ENCODE results near the gene CAPRIN2.

DNA sequence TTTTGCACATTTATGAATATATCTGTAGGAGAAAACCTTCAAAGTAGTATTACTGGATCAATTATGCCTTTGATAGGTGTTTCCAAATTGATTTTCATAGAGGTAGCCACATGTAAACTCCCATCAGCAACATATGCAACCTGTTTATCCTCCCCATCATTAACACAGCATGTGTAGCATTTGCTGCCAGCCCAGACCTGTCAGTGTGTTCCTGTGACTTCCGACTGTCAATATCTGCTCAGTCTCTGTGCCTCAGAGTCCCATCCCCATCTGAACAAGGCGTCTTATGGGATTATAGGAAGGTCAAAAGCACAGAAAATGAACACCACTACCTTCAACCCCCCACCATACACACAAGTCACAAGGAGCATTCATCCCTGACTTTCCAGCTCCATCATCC is 9.5 kb upstream of the CAPRIN2 start:
- TF ChIP-seq NRF1 (IDR thresholded peaks at IDR 0.05; ENCODE audit: low read depth, low read length) (no peak), RAD21 (IDR thresholded peaks at IDR 0.05 in 1 of 2, conservative IDR thresholded peaks at IDR 0.05 in 1 of 2; ENCODE audit: low read depth in 2 of 2, low read length in 2 of 2) (no peak), EZH2 (IDR thresholded peaks at IDR 0.05; ENCODE audit: low read depth, low read length, severe bottlenecking) (no peak), MAFK (IDR thresholded peaks at IDR 0.05; ENCODE audit: low read depth, low read length) (no peak), POLR2A (IDR thresholded peaks at IDR 0.05; ENCODE audit: control extremely low read depth in 1 of 2, low read depth in 2 of 2, low read length in 2 of 2) (no peak), ZNF274 (IDR thresholded peaks at IDR 0.05; ENCODE audit: borderline replicate concordance, extremely low read depth, low read length) (no peak), POLR2AphosphoS5 (IDR thresholded peaks at IDR 0.05; ENCODE audit: low read depth, low read length) (no peak)
- TF ChIP-seq, protein P1, sequence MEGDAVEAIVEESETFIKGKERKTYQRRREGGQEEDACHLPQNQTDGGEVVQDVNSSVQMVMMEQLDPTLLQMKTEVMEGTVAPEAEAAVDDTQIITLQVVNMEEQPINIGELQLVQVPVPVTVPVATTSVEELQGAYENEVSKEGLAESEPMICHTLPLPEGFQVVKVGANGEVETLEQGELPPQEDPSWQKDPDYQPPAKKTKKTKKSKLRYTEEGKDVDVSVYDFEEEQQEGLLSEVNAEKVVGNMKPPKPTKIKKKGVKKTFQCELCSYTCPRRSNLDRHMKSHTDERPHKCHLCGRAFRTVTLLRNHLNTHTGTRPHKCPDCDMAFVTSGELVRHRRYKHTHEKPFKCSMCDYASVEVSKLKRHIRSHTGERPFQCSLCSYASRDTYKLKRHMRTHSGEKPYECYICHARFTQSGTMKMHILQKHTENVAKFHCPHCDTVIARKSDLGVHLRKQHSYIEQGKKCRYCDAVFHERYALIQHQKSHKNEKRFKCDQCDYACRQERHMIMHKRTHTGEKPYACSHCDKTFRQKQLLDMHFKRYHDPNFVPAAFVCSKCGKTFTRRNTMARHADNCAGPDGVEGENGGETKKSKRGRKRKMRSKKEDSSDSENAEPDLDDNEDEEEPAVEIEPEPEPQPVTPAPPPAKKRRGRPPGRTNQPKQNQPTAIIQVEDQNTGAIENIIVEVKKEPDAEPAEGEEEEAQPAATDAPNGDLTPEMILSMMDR (IDR thresholded peaks at IDR 0.05; ENCODE audit: control extremely low read depth in 1 of 3, insufficient read depth in 1 of 3, low read depth in 1 of 3, low read length in 3 of 3): no peak
- TF ChIP-seq, protein P2, sequence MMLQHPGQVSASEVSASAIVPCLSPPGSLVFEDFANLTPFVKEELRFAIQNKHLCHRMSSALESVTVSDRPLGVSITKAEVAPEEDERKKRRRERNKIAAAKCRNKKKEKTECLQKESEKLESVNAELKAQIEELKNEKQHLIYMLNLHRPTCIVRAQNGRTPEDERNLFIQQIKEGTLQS (IDR thresholded peaks at IDR 0.05; ENCODE audit: insufficient read depth, low read depth, low read length): no peak
- TF ChIP-seq, protein P3, sequence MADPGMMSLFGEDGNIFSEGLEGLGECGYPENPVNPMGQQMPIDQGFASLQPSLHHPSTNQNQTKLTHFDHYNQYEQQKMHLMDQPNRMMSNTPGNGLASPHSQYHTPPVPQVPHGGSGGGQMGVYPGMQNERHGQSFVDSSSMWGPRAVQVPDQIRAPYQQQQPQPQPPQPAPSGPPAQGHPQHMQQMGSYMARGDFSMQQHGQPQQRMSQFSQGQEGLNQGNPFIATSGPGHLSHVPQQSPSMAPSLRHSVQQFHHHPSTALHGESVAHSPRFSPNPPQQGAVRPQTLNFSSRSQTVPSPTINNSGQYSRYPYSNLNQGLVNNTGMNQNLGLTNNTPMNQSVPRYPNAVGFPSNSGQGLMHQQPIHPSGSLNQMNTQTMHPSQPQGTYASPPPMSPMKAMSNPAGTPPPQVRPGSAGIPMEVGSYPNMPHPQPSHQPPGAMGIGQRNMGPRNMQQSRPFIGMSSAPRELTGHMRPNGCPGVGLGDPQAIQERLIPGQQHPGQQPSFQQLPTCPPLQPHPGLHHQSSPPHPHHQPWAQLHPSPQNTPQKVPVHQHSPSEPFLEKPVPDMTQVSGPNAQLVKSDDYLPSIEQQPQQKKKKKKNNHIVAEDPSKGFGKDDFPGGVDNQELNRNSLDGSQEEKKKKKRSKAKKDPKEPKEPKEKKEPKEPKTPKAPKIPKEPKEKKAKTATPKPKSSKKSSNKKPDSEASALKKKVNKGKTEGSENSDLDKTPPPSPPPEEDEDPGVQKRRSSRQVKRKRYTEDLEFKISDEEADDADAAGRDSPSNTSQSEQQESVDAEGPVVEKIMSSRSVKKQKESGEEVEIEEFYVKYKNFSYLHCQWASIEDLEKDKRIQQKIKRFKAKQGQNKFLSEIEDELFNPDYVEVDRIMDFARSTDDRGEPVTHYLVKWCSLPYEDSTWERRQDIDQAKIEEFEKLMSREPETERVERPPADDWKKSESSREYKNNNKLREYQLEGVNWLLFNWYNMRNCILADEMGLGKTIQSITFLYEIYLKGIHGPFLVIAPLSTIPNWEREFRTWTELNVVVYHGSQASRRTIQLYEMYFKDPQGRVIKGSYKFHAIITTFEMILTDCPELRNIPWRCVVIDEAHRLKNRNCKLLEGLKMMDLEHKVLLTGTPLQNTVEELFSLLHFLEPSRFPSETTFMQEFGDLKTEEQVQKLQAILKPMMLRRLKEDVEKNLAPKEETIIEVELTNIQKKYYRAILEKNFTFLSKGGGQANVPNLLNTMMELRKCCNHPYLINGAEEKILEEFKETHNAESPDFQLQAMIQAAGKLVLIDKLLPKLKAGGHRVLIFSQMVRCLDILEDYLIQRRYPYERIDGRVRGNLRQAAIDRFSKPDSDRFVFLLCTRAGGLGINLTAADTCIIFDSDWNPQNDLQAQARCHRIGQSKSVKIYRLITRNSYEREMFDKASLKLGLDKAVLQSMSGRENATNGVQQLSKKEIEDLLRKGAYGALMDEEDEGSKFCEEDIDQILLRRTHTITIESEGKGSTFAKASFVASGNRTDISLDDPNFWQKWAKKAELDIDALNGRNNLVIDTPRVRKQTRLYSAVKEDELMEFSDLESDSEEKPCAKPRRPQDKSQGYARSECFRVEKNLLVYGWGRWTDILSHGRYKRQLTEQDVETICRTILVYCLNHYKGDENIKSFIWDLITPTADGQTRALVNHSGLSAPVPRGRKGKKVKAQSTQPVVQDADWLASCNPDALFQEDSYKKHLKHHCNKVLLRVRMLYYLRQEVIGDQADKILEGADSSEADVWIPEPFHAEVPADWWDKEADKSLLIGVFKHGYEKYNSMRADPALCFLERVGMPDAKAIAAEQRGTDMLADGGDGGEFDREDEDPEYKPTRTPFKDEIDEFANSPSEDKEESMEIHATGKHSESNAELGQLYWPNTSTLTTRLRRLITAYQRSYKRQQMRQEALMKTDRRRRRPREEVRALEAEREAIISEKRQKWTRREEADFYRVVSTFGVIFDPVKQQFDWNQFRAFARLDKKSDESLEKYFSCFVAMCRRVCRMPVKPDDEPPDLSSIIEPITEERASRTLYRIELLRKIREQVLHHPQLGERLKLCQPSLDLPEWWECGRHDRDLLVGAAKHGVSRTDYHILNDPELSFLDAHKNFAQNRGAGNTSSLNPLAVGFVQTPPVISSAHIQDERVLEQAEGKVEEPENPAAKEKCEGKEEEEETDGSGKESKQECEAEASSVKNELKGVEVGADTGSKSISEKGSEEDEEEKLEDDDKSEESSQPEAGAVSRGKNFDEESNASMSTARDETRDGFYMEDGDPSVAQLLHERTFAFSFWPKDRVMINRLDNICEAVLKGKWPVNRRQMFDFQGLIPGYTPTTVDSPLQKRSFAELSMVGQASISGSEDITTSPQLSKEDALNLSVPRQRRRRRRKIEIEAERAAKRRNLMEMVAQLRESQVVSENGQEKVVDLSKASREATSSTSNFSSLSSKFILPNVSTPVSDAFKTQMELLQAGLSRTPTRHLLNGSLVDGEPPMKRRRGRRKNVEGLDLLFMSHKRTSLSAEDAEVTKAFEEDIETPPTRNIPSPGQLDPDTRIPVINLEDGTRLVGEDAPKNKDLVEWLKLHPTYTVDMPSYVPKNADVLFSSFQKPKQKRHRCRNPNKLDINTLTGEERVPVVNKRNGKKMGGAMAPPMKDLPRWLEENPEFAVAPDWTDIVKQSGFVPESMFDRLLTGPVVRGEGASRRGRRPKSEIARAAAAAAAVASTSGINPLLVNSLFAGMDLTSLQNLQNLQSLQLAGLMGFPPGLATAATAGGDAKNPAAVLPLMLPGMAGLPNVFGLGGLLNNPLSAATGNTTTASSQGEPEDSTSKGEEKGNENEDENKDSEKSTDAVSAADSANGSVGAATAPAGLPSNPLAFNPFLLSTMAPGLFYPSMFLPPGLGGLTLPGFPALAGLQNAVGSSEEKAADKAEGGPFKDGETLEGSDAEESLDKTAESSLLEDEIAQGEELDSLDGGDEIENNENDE (IDR thresholded peaks at IDR 0.05; ENCODE audit: insufficient replicate concordance, low read length): no peak

All from H1 (cell line).